22Rv1 (cell line): Measurements from ENCODE around the gene CIB2.

Source experiments
- CTCF ChIP-seq: fragments of 450-650 bp; IDR thresholded peaks from 2 replicates; pipeline ENCODE4 v1.5.1; 2017; ENCODE audit warnings: mild to moderate bottlenecking
- ZFX ChIP-seq: fragments of 450-650 bp; IDR thresholded peaks from 2 replicates; pipeline ENCODE4 v1.6.1; 2017; ENCODE audit warnings: antibody characterized with exemption, borderline replicate concordance

- TF ChIP-seq CTCF (no peak), ZFX (no peak)
Observed at GRCh38 chr15:78065973-78066946, 65.0 kb downstream of the CIB2 start.
